ENCODE data around the gene MVB12A.

Gene MVB12A

GRCh38 chr19:17404621-17405249 lies 15.1 kb upstream of the MVB12A start:
- peak; percentile 31 for DNase-seq
- ATAC-seq = no peak

GRCh38 chr19:17405250-17406045 lies 14.4 kb upstream of the MVB12A start, which contains the start of gene BST2:
TSS of gene BST2 (minus strand) at chr19:17405630. CDS start at chr19:17405575, 55 bp downstream.
- peak; percentile 82 for ATAC-seq
- DNase-seq = peak; percentile 61

- DNase-seq = peak; percentile 48
- ATAC-seq = no peak
Observed at GRCh38 chr19:17406046-17406886, 13.6 kb upstream of the MVB12A start.

- DNase-seq (no peak), ATAC-seq (no peak)
Observed at GRCh38 chr19:17406887-17407196, 13.0 kb upstream of the MVB12A start.

GRCh38 chr19:17409990-17410389 lies 9.9 kb upstream of the MVB12A start:
- ATAC-seq (no peak), DNase-seq (no peak)

GRCh38 chr19:17411801-17412200 lies 8.0 kb upstream of the MVB12A start:
- no peak for DNase-seq

GRCh38 chr19:17414097-17414496 lies 5.8 kb upstream of the MVB12A start:
- DNase-seq = no peak

More at GRCh38 chr19:17411801-17412200, 8.0 kb upstream of the MVB12A start:
- ATAC-seq = no peak

GRCh38 chr19:17415121-17415520 lies 4.7 kb upstream of the MVB12A start:
- ATAC-seq (no peak), DNase-seq (no peak)

More at GRCh38 chr19:17414097-17414496, 5.8 kb upstream of the MVB12A start:
- ATAC-seq = no peak

- ATAC-seq (no peak), DNase-seq (no peak)
Observed at GRCh38 chr19:17418710-17419109, 1.1 kb upstream of the MVB12A start.

- no peak for DNase-seq
- ATAC-seq = no peak
Observed at GRCh38 chr19:17419154-17419620, 660 bp upstream of the MVB12A start.

- DNase-seq (peak; percentile 58), ATAC-seq (peak; percentile 34)
Observed at GRCh38 chr19:17420475-17420924, 653 bp downstream of the MVB12A start.

- DNase-seq = no peak
- ATAC-seq = no peak
Observed at GRCh38 chr19:17421942-17422341, 2.1 kb downstream of the MVB12A start.

- no peak for DNase-seq
- ATAC-seq = no peak
Observed at GRCh38 chr19:17423429-17424208, 3.8 kb downstream of the MVB12A start.

- peak; percentile 25 for ATAC-seq
- DNase-seq = peak; percentile 50
Observed at GRCh38 chr19:17424743-17425365, 5.0 kb downstream of the MVB12A start.

GRCh38 chr19:17429641-17430113 lies 9.8 kb downstream of the MVB12A start:
- DNase-seq = no peak
- no peak for ATAC-seq

- DNase-seq = no peak
- no peak for ATAC-seq
Observed at GRCh38 chr19:17431417-17431816, 11.6 kb downstream of the MVB12A start.

GRCh38 chr19:17435218-17435617 lies 15.4 kb downstream of the MVB12A start:
- ATAC-seq = no peak

GRCh38 chr19:17436094-17436873 lies 16.4 kb downstream of the MVB12A start:
- ATAC-seq (no peak), DNase-seq (no peak)

More at GRCh38 chr19:17435218-17435617, 15.4 kb downstream of the MVB12A start:
- DNase-seq = no peak

- DNase-seq (no peak), ATAC-seq (no peak)
Observed at GRCh38 chr19:17436874-17437267, 17.0 kb downstream of the MVB12A start.
